Measurements from ENCODE around the gene DLL1. TPM values are rescaled to one million over a fixed set of nuclear protein-coding genes. Genes with fewer than 3 reads are reported as not detected.

DLL1 gene
- total and polyA plus RNA-seq, 3 donors from 2014 or later, result 2.8 to 5.5 (median 4.6) TPM

DNA sequence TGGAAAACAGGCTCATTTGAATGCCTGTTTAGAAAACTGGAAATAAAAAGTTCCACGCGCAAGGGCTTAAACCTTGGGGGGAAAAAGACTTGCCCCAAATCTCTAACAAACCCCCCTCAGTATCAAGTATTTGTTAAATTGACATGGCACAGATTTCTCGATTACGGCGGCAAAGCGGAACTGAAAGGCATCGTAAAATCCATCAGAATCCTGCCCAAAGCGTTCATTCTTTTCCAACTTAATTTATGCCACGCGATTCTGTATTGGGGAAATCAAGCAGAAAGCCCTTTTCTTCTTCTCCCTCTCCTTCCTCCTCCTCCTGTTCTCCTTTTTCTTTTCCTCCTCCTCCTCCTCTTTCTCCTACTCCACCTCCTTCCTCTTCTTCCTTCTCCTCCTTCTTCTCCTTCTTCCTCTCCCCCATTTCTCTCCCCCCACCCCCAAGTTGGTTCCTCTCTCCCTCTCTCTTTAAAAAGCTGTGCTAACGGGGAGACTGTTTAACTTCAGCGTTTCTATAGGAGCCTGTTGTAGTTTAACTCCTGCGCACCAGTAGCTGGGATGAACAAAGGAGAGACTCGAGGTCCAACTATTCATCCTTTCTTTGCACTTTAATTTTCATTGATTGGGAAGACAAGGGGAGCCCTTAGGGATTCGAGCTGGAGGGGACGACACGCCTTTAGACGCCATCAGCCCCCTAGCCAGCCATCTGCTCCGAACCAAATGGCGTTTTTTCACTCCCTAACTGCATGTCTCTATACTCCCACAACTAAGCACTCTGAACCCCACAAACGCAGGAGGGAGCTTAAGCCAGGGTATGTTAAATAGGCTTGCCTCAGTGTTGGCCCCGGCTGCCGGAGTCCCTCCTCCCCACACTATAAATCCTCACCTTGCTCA is 2.7 kb upstream of the DLL1 start:
- no peak for TF ChIP-seq POLR2A (IDR thresholded peaks at IDR 0.05)
- TF ChIP-seq, protein P1, sequence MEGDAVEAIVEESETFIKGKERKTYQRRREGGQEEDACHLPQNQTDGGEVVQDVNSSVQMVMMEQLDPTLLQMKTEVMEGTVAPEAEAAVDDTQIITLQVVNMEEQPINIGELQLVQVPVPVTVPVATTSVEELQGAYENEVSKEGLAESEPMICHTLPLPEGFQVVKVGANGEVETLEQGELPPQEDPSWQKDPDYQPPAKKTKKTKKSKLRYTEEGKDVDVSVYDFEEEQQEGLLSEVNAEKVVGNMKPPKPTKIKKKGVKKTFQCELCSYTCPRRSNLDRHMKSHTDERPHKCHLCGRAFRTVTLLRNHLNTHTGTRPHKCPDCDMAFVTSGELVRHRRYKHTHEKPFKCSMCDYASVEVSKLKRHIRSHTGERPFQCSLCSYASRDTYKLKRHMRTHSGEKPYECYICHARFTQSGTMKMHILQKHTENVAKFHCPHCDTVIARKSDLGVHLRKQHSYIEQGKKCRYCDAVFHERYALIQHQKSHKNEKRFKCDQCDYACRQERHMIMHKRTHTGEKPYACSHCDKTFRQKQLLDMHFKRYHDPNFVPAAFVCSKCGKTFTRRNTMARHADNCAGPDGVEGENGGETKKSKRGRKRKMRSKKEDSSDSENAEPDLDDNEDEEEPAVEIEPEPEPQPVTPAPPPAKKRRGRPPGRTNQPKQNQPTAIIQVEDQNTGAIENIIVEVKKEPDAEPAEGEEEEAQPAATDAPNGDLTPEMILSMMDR (IDR thresholded peaks at IDR 0.05), result no peak
- no peaks in the 10 kb centered on the region for H3K9me3 ChIP-seq
- WGBS, 2 donors, result 47% methylated on average over 23 of the region's 23 CpGs
- no peak overlapping the region for H3K4me3 ChIP-seq
- H3K27ac ChIP-seq, result no peak overlapping the region
- intact Hi-C loops (cut with DNase I; ENCODE audit: low total_unique reads), result loop anchor here (10.0 kb wide), 1 partner anchor 459 kb away; no protein-coding TSS in a partner anchor
- H3K4me1 ChIP-seq, result peaks cover 36% of the 10 kb centered on the region
- H3K27me3 ChIP-seq, result no peaks in the 10 kb centered on the region
- no peak for DNase-seq
- no peaks in the 10 kb centered on the region for H3K36me3 ChIP-seq (ENCODE audit: low read depth, missing control alignments)

DNA sequence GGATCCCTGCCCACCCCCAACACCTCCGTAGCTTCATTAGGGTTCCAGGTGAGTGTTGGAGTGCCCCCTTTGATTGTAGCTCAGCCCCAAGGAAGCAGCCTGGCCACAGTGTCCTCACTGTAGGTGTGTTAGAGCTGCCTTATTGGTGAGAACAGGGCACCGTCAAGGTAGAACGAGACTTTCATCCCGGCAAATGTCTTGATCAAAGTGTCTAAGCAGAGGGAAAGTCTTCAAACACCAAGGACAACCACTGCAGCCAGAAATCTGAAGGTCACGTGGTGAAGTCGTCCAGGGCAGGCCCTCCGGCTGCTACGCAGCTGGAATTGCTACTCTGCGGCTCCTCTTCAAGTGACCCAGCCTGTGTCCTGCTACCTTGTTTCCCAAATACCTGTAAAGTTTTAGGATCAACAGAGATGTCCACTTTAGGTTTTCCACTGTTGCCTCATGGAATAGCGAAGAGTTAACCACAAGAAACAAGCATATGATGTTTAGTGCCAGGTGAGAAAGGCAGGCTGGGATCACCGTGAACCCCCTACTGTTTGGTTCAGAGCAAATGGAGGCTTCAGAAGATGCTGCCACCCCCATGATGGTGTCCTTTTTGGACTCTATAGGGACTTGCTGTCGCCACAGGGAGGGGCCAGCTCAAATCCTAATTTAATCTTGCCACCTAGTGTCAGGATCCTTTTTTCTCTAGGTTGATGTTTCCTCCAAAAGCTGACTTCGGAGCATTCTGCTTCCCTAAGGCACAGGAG is 1.7 kb upstream of the DLL1 start:
- DNase-seq, result no peak
- H3K4me3 ChIP-seq, result no peak overlapping the region

DNA sequence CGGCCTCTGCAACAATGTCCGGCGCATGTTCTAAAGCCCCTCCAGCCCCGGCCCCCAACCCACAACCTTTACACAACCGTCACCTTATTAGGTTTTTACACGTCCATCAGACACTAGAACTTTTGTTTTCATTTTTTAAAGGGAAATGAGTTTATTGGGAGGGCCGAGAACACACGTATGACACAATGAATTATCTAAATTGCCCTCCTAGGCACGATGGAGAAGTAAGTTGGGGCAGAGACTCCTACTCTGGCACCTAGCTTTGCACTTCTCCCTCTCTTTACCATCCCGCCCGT is 1.2 kb upstream of the DLL1 start:
- TF ChIP-seq POLR2A (IDR thresholded peaks at IDR 0.05), result no peak
- TF ChIP-seq, protein P1 (IDR thresholded peaks at IDR 0.05), result no peak
- Histone ChIP-seq H3K27ac (peak overlapping the region in 1 of 2 donors; percentile 19), H3K36me3 (ENCODE audit: low read depth, missing control alignments) (no peaks in the 10 kb centered on the region), H3K4me3 (peak overlapping the region; percentile 61 to 71), H3K4me1 (peaks cover 45% of the 10 kb centered on the region), H3K9me3 (no peaks in the 10 kb centered on the region), H3K27me3 (no peaks in the 10 kb centered on the region)
- intact Hi-C loops (cut with DNase I; ENCODE audit: low total_unique reads), result loop anchor here (10.0 kb wide), 1 partner anchor 457 kb away; no protein-coding TSS in a partner anchor
- WGBS, 2 donors, result 10 to 17% methylated on average over 11 of the region's 11 CpGs
- DNase-seq, result no peak

More for the DNA sequence above, 1.7 kb upstream of the DLL1 start:
- Histone ChIP-seq H3K4me1 (peaks cover 40% of the 10 kb centered on the region), H3K27me3 (no peaks in the 10 kb centered on the region), H3K36me3 (ENCODE audit: low read depth, missing control alignments) (no peaks in the 10 kb centered on the region), H3K9me3 (no peaks in the 10 kb centered on the region), H3K27ac (peak overlapping the region in 1 of 2 donors; percentile 19)
- WGBS, 2 donors, result 13% methylated on average over 11 to 13 of the region's 13 CpGs
- no peak for TF ChIP-seq POLR2A (IDR thresholded peaks at IDR 0.05)
- TF ChIP-seq, protein P1 (IDR thresholded peaks at IDR 0.05), result peak in 1 of 3 experiments; percentile 22
- intact Hi-C loops (cut with DNase I; ENCODE audit: low total_unique reads), result loop anchor here (10.0 kb wide), 1 partner anchor 458 kb away; no protein-coding TSS in a partner anchor

DNA sequence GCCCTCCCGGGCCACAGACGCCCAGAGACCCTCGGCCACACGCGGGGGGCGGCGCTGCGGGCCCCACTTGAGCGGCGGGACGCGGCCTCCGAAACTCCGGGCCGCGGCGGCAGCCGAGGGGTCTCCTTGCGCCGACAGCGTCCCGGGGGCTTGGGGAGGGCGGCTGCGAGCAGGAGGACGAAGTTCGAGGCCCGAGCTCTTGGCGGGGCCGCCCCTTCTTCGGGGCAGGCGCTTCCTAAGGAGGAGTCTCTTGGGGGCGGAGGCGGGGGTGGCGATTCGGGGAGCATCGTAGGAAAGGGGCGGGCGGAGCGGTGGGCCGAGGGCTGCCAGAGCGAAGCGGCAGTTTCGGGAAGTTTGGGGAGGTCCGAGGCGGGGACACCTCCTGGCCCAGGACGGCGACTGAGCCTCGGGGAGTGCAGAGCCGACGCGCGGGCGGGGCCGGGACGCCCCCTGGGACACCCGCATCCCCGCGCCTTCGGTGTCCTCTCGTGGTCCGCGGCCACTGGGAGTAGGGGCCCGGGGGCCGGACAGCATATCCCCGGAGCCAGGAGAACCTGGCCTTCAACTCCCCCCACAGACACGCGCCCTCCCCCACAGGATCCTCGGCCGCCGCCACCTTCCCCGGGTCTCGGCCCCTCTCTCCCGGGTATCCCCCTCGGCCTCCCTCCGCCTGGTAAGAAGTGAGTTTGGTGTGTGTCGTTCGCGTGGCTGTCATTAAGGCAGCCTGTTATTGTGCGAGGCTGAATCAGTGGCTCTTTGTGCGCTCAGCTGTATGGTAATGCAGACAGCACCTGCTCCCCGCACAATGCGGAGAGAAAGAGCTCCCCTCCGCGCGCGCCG is 613 bp upstream of the DLL1 start:
- WGBS, 2 donors, result 1 to 4% methylated on average over 9 to 79 of the region's 87 CpGs
- TF ChIP-seq, protein P1 (IDR thresholded peaks at IDR 0.05), result no peak
- no peak for TF ChIP-seq POLR2A (IDR thresholded peaks at IDR 0.05)
- Histone ChIP-seq H3K36me3 (ENCODE audit: low read depth, missing control alignments) (no peaks in the 10 kb centered on the region), H3K27me3 (no peaks in the 10 kb centered on the region), H3K4me3 (peak overlapping the region; percentile 61 to 71), H3K9me3 (no peaks in the 10 kb centered on the region), H3K27ac (peak overlapping the region in 1 of 2 donors; percentile 19), H3K4me1 (peaks cover 50% of the 10 kb centered on the region)
- intact Hi-C loops (cut with DNase I; ENCODE audit: low total_unique reads), result loop anchor here (10.0 kb wide), 1 partner anchor 457 kb away; no protein-coding TSS in a partner anchor
- DNase-seq, result peak; percentile 64
